HG03280 (cell line): ENCODE data around the gene LSM2.

Experiments
- ATAC-seq: cut with Tn5 transposase; IDR thresholded peaks from one replicate; pipeline ENCODE4 v1.9.1; 2021; ENCODE audit warnings: mild to moderate bottlenecking, moderate library complexity; ENCODE audit not compliant: unreplicated experiment

The LSM2 gene

GRCh38 chr6:31778193-31778592 is 28.6 kb downstream of the LSM2 start:
- ATAC-seq: no peak

- ATAC-seq: no peak
Observed at GRCh38 chr6:31777667-31778050, 29.1 kb downstream of the LSM2 start.

- peak; percentile 75 for ATAC-seq
Observed at GRCh38 chr6:31776989-31777666, 29.6 kb downstream of the LSM2 start, which contains the start of gene VWA7. Gene VWA7, minus strand, starts transcription at chr6:31777328. Its CDS starts 549 bp downstream, at chr6:31776779.

GRCh38 chr6:31776485-31776988 is 30.2 kb downstream of the LSM2 start:
- no peak for ATAC-seq

- ATAC-seq: no peak
Observed at GRCh38 chr6:31775633-31776484, 30.9 kb downstream of the LSM2 start.

GRCh38 chr6:31775184-31775583 is 31.6 kb downstream of the LSM2 start:
- ATAC-seq: no peak

- ATAC-seq: no peak
Observed at GRCh38 chr6:31771992-31772358, 34.8 kb downstream of the LSM2 start.

GRCh38 chr6:31770860-31771259 is 35.9 kb downstream of the LSM2 start:
- no peak for ATAC-seq

- peak; percentile 65 for ATAC-seq
Observed at GRCh38 chr6:31769684-31770371, 36.9 kb downstream of the LSM2 start.

- no peak for ATAC-seq
Observed at GRCh38 chr6:31768363-31769257, 38.2 kb downstream of the LSM2 start.

GRCh38 chr6:31767096-31767645 is 39.6 kb downstream of the LSM2 start:
- ATAC-seq: no peak

- no peak for ATAC-seq
Observed at GRCh38 chr6:31765910-31766794, 40.6 kb downstream of the LSM2 start.

GRCh38 chr6:31765559-31765909 is 41.2 kb downstream of the LSM2 start:
- ATAC-seq: no peak

GRCh38 chr6:31764198-31764597 is 42.6 kb downstream of the LSM2 start:
- ATAC-seq: no peak

- no peak for ATAC-seq
Observed at GRCh38 chr6:31763619-31763940, 43.2 kb downstream of the LSM2 start.

- no peak for ATAC-seq
Observed at GRCh38 chr6:31762878-31763618, 43.7 kb downstream of the LSM2 start.

- ATAC-seq: no peak
Observed at GRCh38 chr6:31762356-31762755, 44.4 kb downstream of the LSM2 start, which contains the start of gene SAPCD1. Gene SAPCD1, plus strand, starts transcription at chr6:31762656. Its CDS starts 399 bp downstream, at chr6:31763055.

GRCh38 chr6:31761343-31761742 is 45.4 kb downstream of the LSM2 start:
- no peak for ATAC-seq

GRCh38 chr6:31760790-31761189 is 46.0 kb downstream of the LSM2 start:
- ATAC-seq: no peak
